ENCODE data around the gene C1GALT1. TPM values are rescaled to one million over a fixed set of nuclear protein-coding genes. Genes with fewer than 3 reads are reported as not detected.
"Not testable (repeated sequence)": the region's sequence is repeated elsewhere in the genome, so short reads cannot be mapped to it uniquely, and the experiment has no call there.

C1GALT1 gene
- total RNA-seq, 1 donor from 2014 or later, result 34.9 TPM

DNA sequence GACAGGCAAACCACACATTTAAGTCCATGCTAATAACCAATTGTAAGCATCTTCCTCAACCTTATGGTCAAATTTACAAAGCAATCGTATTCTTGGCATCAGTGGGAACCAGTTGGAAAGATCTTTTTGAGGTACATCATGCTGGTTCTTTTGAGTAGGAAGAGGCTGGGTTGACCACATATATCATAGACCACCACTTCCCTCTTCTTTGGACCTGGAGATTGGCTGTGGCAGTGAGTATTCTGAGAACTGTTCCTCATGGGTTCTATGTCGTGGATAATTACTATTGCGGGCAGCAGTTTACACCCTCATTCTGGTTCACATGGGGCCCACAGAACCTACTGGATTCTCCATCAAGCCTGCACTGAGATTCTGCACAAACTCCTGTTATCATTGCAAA lies 35.5 kb upstream of the C1GALT1 start:
- TF ChIP-seq, protein P1, sequence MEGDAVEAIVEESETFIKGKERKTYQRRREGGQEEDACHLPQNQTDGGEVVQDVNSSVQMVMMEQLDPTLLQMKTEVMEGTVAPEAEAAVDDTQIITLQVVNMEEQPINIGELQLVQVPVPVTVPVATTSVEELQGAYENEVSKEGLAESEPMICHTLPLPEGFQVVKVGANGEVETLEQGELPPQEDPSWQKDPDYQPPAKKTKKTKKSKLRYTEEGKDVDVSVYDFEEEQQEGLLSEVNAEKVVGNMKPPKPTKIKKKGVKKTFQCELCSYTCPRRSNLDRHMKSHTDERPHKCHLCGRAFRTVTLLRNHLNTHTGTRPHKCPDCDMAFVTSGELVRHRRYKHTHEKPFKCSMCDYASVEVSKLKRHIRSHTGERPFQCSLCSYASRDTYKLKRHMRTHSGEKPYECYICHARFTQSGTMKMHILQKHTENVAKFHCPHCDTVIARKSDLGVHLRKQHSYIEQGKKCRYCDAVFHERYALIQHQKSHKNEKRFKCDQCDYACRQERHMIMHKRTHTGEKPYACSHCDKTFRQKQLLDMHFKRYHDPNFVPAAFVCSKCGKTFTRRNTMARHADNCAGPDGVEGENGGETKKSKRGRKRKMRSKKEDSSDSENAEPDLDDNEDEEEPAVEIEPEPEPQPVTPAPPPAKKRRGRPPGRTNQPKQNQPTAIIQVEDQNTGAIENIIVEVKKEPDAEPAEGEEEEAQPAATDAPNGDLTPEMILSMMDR (conservative IDR thresholded peaks at IDR 0.05; ENCODE audit: low read depth, low read length), result no peak
- no peak overlapping the region for H3K4me3 ChIP-seq (ENCODE audit: low read depth, low read length)
- DNase-seq (ENCODE audit: low read depth), result no peak

DNA sequence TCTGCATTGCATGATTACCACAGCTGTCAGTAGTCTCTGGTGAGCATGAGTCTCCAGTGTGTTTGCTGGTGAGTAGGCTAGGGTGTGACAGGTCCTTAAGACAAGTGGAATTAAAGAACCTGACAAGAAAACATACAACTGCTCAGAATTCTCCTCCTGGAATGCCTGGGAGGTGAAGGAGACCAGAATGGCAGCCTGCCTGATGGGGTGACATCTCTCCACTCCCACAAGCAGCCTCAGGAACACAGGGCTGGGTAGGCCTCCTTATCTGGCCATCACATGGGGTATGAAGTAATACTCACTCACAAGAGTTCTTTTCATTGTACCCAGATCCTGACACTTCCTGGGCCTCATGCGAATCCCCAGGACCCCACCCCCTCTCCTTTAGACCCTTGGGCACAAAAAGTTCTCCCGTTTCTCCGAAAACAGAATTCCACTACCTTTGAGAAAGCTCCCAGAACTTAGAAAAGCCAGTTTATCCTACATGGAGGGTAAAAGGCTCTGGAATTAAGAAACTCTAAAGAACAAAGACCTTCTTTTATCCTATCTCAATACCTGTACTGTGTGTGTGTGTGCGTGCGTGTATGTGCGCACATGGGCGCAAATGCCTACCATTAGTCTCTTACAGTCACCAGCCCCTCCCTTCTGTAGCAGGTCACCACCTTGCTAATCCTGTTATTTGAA lies 33.4 kb upstream of the C1GALT1 start:
- DNase-seq (ENCODE audit: low read depth), result no peak
- no peak overlapping the region for H3K4me3 ChIP-seq (ENCODE audit: low read depth, low read length)
- TF ChIP-seq, protein P1 (conservative IDR thresholded peaks at IDR 0.05; ENCODE audit: low read depth, low read length), result no peak

DNA sequence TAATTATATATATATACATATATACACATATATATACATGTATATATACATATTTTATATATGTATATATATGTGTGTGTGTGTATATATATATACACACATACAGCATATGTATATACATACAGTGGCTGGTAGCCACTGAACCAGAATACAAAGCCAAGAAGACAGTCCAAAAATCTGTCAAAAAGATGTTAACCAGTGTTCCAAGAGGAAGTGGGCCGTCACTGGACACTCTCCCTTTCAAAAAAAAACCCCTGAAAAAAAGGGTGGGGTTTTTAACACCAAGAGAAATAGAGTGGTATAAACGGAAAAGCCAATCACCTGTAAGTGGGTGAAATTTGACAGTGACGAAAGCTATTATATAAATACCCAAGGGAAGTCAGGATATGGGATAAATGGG lies 31.1 kb upstream of the C1GALT1 start:
- DNase-seq (ENCODE audit: low read depth), result no peak
- H3K4me3 ChIP-seq (ENCODE audit: low read depth, low read length), result no peak overlapping the region
- TF ChIP-seq, protein P1 (conservative IDR thresholded peaks at IDR 0.05; ENCODE audit: low read depth, low read length), result no peak

DNA sequence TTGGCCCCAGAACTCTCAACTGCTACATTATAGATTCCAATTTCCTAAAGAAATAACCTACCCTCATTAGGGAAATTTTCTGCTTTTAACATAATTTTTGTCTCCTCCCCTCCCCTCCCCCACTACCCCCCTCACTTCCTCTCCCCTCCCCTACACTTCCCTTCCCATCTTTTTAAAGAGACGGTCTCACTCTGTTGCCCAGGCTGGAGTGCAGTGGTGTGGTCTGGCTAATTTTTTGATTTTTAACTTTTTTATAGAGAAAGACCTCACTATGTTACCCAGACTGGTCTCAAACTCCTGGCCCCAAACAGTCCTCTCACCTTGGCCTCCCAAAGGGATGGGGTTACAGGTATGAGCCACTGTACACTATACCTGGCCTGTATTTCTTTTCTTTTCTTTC lies 30.5 kb upstream of the C1GALT1 start:
- TF ChIP-seq, protein P1 (conservative IDR thresholded peaks at IDR 0.05; ENCODE audit: low read depth, low read length), result no peak
- H3K4me3 ChIP-seq (ENCODE audit: low read depth, low read length), result no peak overlapping the region
- DNase-seq (ENCODE audit: low read depth), result no peak

DNA sequence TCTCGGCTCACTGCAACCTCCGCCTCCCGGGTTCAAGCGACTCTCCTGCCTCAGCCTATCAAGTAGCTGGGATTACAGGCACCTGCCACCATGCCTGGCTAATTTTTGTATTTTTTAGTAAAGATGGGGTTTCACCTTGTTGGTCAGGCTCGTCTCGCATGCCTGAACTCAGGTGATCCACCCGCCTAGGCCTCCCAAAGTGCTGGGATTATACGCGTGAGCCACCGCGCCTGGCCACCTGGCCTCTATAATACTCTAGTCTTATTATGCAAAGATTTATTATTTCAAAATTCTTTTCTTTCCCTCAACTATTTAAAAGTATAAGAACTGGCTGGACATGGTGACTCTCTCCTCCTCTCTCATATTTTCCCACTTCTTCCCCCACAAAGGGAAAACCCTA lies 30.0 kb upstream of the C1GALT1 start:
- TF ChIP-seq, protein P1 (conservative IDR thresholded peaks at IDR 0.05; ENCODE audit: low read depth, low read length), result no peak
- no peak overlapping the region for H3K4me3 ChIP-seq (ENCODE audit: low read depth, low read length)
- no peak for DNase-seq (ENCODE audit: low read depth)

DNA sequence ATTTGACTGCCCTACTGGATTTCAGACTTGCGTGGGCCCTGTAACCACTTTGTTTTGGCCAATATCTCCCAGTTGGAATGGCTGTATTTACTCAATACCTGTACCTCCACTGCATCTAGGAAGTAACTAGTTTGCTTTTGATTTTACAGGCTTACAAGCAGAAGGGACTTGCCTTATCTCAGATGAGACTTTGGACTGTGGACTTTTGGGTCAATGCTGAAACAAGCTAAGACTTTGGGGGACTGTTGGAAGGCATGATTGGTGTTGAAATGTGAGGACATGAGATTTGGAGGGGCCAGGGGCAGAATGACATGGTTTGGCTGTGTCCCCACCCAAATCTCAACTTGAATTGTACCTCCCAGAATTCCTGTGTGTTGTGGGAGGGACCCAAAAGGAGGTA lies 28.0 kb upstream of the C1GALT1 start:
- H3K4me3 ChIP-seq (ENCODE audit: low read depth, low read length); DNase-seq (ENCODE audit: low read depth): not testable (repeated sequence)

DNA sequence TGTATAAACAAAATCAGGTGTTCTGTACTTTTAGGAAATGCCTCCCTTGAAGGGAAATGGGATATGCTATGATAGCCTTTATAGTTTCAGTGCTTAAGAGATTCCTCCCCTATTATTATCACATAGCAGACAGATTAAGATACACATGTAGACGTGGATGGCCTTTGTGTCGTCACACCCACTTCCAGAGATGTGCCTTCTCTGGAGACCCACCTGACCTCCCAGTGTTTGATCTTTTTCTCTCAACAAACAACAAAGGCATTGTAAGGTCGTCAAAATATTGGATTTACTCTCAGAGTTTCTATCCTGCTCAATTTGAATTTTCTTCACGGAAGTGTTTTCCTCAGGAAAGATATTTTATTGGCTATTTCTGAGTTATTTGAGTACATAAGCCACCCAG lies 25.7 kb upstream of the C1GALT1 start:
- H3K4me3 ChIP-seq (ENCODE audit: low read depth, low read length), result no peak overlapping the region
- TF ChIP-seq, protein P1 (conservative IDR thresholded peaks at IDR 0.05; ENCODE audit: low read depth, low read length), result no peak

More for the DNA sequence above, 25.7 kb upstream of the C1GALT1 start:
- DNase-seq (ENCODE audit: low read depth), result no peak

All from epithelial cell of proximal tubule (primary cell).